Fibroblast of lung (primary cell): ENCODE data around the gene SMOC2. TPM values are rescaled to one million over a fixed set of nuclear protein-coding genes. Genes with fewer than 3 reads are reported as not detected.

Experiments used
- DNase-seq, 2 donors: peaks; one replicate each; pipeline versions ENCODE4 v3.0.0 to v3.0.0-alpha.2; 2010; ENCODE audit warnings: low read depth in 2 of 2
- H2AFZ ChIP-seq: 2 replicates; pipeline ENCODE4 v1.5.1; 2012; ENCODE audit warnings: low read length, control low read depth, inconsistent platforms
- H3K27ac ChIP-seq: 2 replicates; pipeline ENCODE4 v1.5.1; 2011; ENCODE audit warnings: low read length, control low read depth; ENCODE audit not compliant: insufficient read depth
- H3K27me3 ChIP-seq: 2 replicates; pipeline ENCODE4 v1.5.1; 2011; ENCODE audit warnings: mild to moderate bottlenecking, low read length; ENCODE audit not compliant: control insufficient read depth, insufficient read depth
- H3K36me3 ChIP-seq: 2 replicates; pipeline ENCODE4 v1.5.1; 2011; ENCODE audit warnings: low read length; ENCODE audit not compliant: control insufficient read depth, insufficient read depth
- H3K4me1 ChIP-seq: 2 replicates; pipeline ENCODE4 v1.5.1; 2011; ENCODE audit warnings: low read length; ENCODE audit not compliant: control insufficient read depth, insufficient read depth; ENCODE audit errors: extremely low read depth
- H3K4me2 ChIP-seq: 2 replicates; pipeline ENCODE4 v1.5.1; 2011; ENCODE audit warnings: low read length, control low read depth; ENCODE audit not compliant: insufficient read depth; ENCODE audit errors: extremely low read depth
- H3K4me3 ChIP-seq, 4 experiments: fragments of 200-600 bp in 1 of 4; sonication (generic) in 1 of 4; replicated peaks in 1 of 4; 2 replicates each; pipeline ENCODE4 v1.5.1; 2011 to 2016; ENCODE audit warnings: low read length in 4 of 4, low read depth in 3 of 4, mild to moderate bottlenecking in 3 of 4, control low read depth in 2 of 4, inconsistent platforms in 1 of 4, mixed read lengths in 1 of 4; ENCODE audit not compliant: insufficient read depth in 1 of 4; ENCODE audit errors: control extremely low read depth in 1 of 4
- H3K79me2 ChIP-seq: 2 replicates; pipeline ENCODE4 v1.5.1; 2012; ENCODE audit warnings: mild to moderate bottlenecking, low read length, inconsistent platforms; ENCODE audit not compliant: control insufficient read depth, insufficient read depth
- H3K9ac ChIP-seq: 2 replicates; pipeline ENCODE4 v1.5.1; 2011; ENCODE audit warnings: mild to moderate bottlenecking, low read length, control low read depth; ENCODE audit not compliant: insufficient read depth
- H3K9me3 ChIP-seq: 2 replicates; pipeline ENCODE4 v1.5.1; 2012; ENCODE audit warnings: low read depth, low read length; ENCODE audit not compliant: control insufficient read depth, insufficient read depth
- H4K20me1 ChIP-seq: 2 replicates; pipeline ENCODE4 v1.5.1; 2011; ENCODE audit warnings: low read length; ENCODE audit not compliant: control insufficient read depth, insufficient read depth; ENCODE audit errors: extremely low read depth
- CTCF ChIP-seq, 2 donors: IDR thresholded peaks in 1 of 2; conservative IDR thresholded peaks in 1 of 2; 1 replicate in 1 of 2; 2 replicates in 1 of 2; pipeline ENCODE4 v1.5.1; 2011 to 2012; ENCODE audit warnings: low read length in 2 of 2, control low read depth in 1 of 2, inconsistent platforms in 1 of 2, low read depth in 1 of 2, mild to moderate bottlenecking in 1 of 2
- EZH2 ChIP-seq: IDR thresholded peaks from 2 replicates; pipeline ENCODE4 v1.5.1; 2012; ENCODE audit warnings: low read length, control low read depth, mild to moderate bottlenecking; ENCODE audit errors: missing control alignments
- polyA plus RNA-seq, 2 donors: library from polyadenylated mRNA; depleted of rRNA in 1 of 2; stranded (reverse) in 1 of 2; unstranded in 1 of 2; fragments of >200 nt; gene quantifications; 2 replicates each; pipeline ENCODE4 v1.2.1, GENCODE V29; 2011 to 2012; ENCODE audit warnings: missing spikeins in 1 of 2
- total RNA-seq: library from RNA; depleted of rRNA; stranded (reverse); fragments of >200 nt; gene quantifications from 2 replicates; pipeline ENCODE4 v1.2.1, GENCODE V29; 2014

SMOC2 gene
- total and polyA plus RNA-seq, 2 donors (not counting 1 experiment from before 2014, with no cell fraction given): not detected

GRCh38 chr6:168709390-168709789 is 268.4 kb downstream of the SMOC2 start:
- H2AFZ ChIP-seq: no peak overlapping the region
- no peak overlapping the region for H3K27ac ChIP-seq
- H3K79me2 ChIP-seq: no peaks in the 10 kb centered on the region
- no peaks in the 10 kb centered on the region for H4K20me1 ChIP-seq
- no peak overlapping the region for H3K9ac ChIP-seq
- no peaks in the 10 kb centered on the region for H3K9me3 ChIP-seq
- H3K4me2 ChIP-seq: no peak overlapping the region
- H3K4me1 ChIP-seq: no peaks in the 10 kb centered on the region
- H3K4me3 ChIP-seq: no peak overlapping the region
- no peak for TF ChIP-seq CTCF (conservative IDR thresholded peaks at IDR 0.05 in 1 of 2, IDR thresholded peaks at IDR 0.05 in 1 of 2; ENCODE audit: low read depth in 1 of 2, low read length in 2 of 2)
- no peak for TF ChIP-seq EZH2
- no peaks in the 10 kb centered on the region for H3K27me3 ChIP-seq
- no peak for DNase-seq
- no peaks in the 10 kb centered on the region for H3K36me3 ChIP-seq

DNA sequence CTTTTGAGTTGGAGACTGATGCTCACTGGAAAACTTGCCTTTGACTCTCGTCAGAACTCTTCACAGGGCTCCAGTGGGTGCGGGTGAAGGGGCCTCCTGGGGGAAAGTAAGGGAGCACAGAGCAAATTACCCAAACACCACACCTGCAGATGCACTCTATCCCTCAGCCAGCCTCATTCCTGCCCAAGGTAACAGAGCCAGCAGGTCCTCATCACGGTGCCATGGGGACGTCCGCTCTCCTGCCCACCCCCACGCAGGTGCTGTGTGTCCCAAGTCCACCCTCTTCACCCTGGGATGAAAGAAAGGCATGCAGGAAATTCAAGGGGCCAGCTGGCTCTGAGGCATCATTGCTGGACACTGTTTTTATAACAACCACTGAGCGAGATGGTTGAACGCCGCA is 269.0 kb downstream of the SMOC2 start:
- TF ChIP-seq EZH2: no peak
- no peak for TF ChIP-seq CTCF (conservative IDR thresholded peaks at IDR 0.05 in 1 of 2, IDR thresholded peaks at IDR 0.05 in 1 of 2; ENCODE audit: low read depth in 1 of 2, low read length in 2 of 2)
- Histone ChIP-seq H3K79me2 (no peaks in the 10 kb centered on the region), H3K4me3 (no peak overlapping the region), H3K4me2 (no peak overlapping the region), H3K36me3 (no peaks in the 10 kb centered on the region), H3K9me3 (no peaks in the 10 kb centered on the region), H3K27ac (no peak overlapping the region), H3K9ac (no peak overlapping the region), H3K27me3 (no peaks in the 10 kb centered on the region), H2AFZ (no peak overlapping the region), H4K20me1 (no peaks in the 10 kb centered on the region), H3K4me1 (no peaks in the 10 kb centered on the region)
- no peak for DNase-seq

DNA sequence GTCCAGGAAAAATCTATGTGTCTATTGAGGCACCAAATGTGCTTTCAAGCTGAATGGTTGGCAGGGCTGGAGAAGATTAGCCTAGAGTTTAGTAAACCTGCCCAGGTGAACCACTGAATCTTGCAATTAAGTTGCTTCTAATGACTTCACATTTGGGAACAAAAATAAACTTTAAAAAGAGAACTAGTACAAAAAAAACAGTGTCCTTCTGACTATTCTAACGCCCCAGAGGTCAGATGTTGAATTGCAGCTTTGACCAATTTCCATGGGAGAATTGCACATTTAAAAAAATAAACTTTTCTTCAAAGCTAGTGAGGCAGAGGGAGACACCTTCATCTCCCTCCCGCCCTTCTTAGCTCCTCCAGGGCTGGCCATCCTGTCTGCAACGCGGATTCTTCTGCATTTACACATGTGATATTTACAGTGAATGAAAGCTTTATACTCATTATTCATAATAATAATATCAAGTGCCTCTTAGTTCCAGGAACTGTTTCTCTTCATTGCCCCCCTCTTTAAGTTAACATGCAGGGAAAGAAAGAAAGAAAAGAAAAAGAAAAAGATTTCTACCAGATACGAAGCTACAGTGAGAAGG is 270.2 kb downstream of the SMOC2 start:
- H3K27ac ChIP-seq: no peak overlapping the region
- no peak overlapping the region for H3K9ac ChIP-seq
- no peak overlapping the region for H3K4me2 ChIP-seq
- H2AFZ ChIP-seq: no peak overlapping the region
- no peak for DNase-seq
- no peak overlapping the region for H3K4me3 ChIP-seq
- no peaks in the 10 kb centered on the region for H3K4me1 ChIP-seq
- no peaks in the 10 kb centered on the region for H3K27me3 ChIP-seq
- no peaks in the 10 kb centered on the region for H3K36me3 ChIP-seq
- TF ChIP-seq EZH2 (no peak), CTCF (conservative IDR thresholded peaks at IDR 0.05 in 1 of 2, IDR thresholded peaks at IDR 0.05 in 1 of 2; ENCODE audit: low read depth in 1 of 2, low read length in 2 of 2) (peak in 1 of 2 donors; percentile 31)
- no peaks in the 10 kb centered on the region for H3K9me3 ChIP-seq
- no peaks in the 10 kb centered on the region for H3K79me2 ChIP-seq
- no peaks in the 10 kb centered on the region for H4K20me1 ChIP-seq
